GM23338 (cell line): ENCODE data around the gene RGSL1. TPM values are rescaled to one million over a fixed set of nuclear protein-coding genes. Genes with fewer than 3 reads are reported as not detected.

Source experiments
- ATAC-seq: fragments of 200-7000 bp; cut with Tn5 transposase; 3 replicates; pipeline ENCODE4 v1.9.1; 2020
- DNase-seq: peaks from one replicate; pipeline ENCODE4 v3.0.0-alpha.2; 2015; ENCODE audit warnings: low spot score
- H2AFZ ChIP-seq: fragments of 200-600 bp; sonication (generic); 2 replicates; pipeline ENCODE4 v1.8.0; 2016; ENCODE audit warnings: antibody characterized with exemption, mild to moderate bottlenecking, moderate library complexity
- H3F3A ChIP-seq: fragments of 200-600 bp; sonication (generic); replicated peaks from 2 replicates; pipeline ENCODE4 v1.8.0; 2017; ENCODE audit warnings: antibody characterized with exemption, mixed run types, low read depth
- H3K27ac ChIP-seq: fragments of 200-600 bp; sonication (generic); 2 replicates; pipeline ENCODE4 v1.6.1; 2016; ENCODE audit warnings: low read depth
- H3K27me3 ChIP-seq: fragments of 200-600 bp; sonication (generic); 2 replicates; pipeline ENCODE4 v1.8.0; 2016; ENCODE audit warnings: mild to moderate bottlenecking, mixed run types, moderate library complexity; ENCODE audit not compliant: insufficient read depth
- H3K36me3 ChIP-seq: fragments of 200-600 bp; sonication (generic); 2 replicates; pipeline ENCODE4 v1.8.0; 2016; ENCODE audit warnings: mild to moderate bottlenecking; ENCODE audit not compliant: insufficient read depth
- H3K4me1 ChIP-seq: fragments of 200-600 bp; sonication (generic); 2 replicates; pipeline ENCODE4 v1.8.0; 2016; ENCODE audit warnings: mild to moderate bottlenecking, moderate library complexity; ENCODE audit not compliant: insufficient read depth
- H3K4me2 ChIP-seq: fragments of 200-600 bp; sonication (generic); 2 replicates; pipeline ENCODE4 v1.7.1; 2017; ENCODE audit warnings: mixed run types
- H3K4me3 ChIP-seq: fragments of 200-600 bp; sonication (generic); 2 replicates; pipeline ENCODE4 v1.6.1; 2016; ENCODE audit warnings: mixed run types
- H3K79me2 ChIP-seq: fragments of 200-600 bp; sonication (generic); replicated peaks from 2 replicates; pipeline ENCODE4 v1.8.0; 2017; ENCODE audit warnings: mild to moderate bottlenecking; ENCODE audit not compliant: insufficient read depth
- H3K9me2 ChIP-seq: fragments of 200-600 bp; sonication (generic); 2 replicates; pipeline ENCODE4 v1.8.0; 2017; ENCODE audit not compliant: insufficient read depth
- H4K20me1 ChIP-seq: fragments of 200-600 bp; sonication (generic); replicated peaks from 2 replicates; pipeline ENCODE4 v1.8.0; 2017; ENCODE audit warnings: mild to moderate bottlenecking; ENCODE audit not compliant: insufficient read depth
- H3K27ac Mint-ChIP-seq: 2 replicates; pipeline ENCODE4 v1.8.0; 2020; ENCODE audit warnings: inconsistent platforms, mild to moderate bottlenecking, moderate library complexity, mixed read lengths
- H3K27me3 Mint-ChIP-seq: 3 replicates; pipeline ENCODE4 v1.8.0; 2022; ENCODE audit warnings: low read depth, mild to moderate bottlenecking, moderate library complexity, mixed read lengths, inconsistent platforms; ENCODE audit not compliant: insufficient read depth, poor library complexity
- H3K36me3 Mint-ChIP-seq: 3 replicates; pipeline ENCODE4 v1.8.0; 2021; ENCODE audit warnings: low read depth, mild to moderate bottlenecking, inconsistent platforms, moderate library complexity, mixed read lengths
- H3K4me1 Mint-ChIP-seq: 3 replicates; pipeline ENCODE4 v1.8.0; 2020; ENCODE audit warnings: mild to moderate bottlenecking, inconsistent platforms, mixed read lengths
- H3K4me3 Mint-ChIP-seq: 3 replicates; pipeline ENCODE4 v1.8.0; 2021; ENCODE audit warnings: moderate library complexity, mild to moderate bottlenecking, inconsistent platforms, mixed read lengths
- H3K9me3 Mint-ChIP-seq: 3 replicates; pipeline ENCODE4 v1.8.0; 2020; ENCODE audit warnings: moderate library complexity, mild to moderate bottlenecking, inconsistent platforms, mixed read lengths
- EZH2phosphoT487 ChIP-seq: fragments of 200-600 bp; sonication (generic); IDR thresholded peaks from one replicate; pipeline ENCODE4 v1.8.1; 2018; ENCODE audit warnings: antibody characterized with exemption; ENCODE audit not compliant: unreplicated experiment
- POLR2AphosphoS5 ChIP-seq: IDR thresholded peaks from 2 replicates; pipeline ENCODE4 v1.6.1; 2016; ENCODE audit warnings: antibody characterized with exemption, low read depth
- ZNF331 ChIP-seq: fragments of 250-450 bp; sonication (Bioruptor Pico); IDR thresholded peaks from 2 replicates; pipeline ENCODE4 v1.5.0; 2020; ENCODE audit warnings: low read depth, mild to moderate bottlenecking, moderate library complexity
- polyA plus RNA-seq: library from polyadenylated mRNA; unstranded; fragments of >200 nt; fragmentation: Nextera tagmentation; extraction: Ambion mirVana; gene quantifications from 2 replicates; pipeline ENCODE4 v1.2.1, GENCODE V29; 2016
- total RNA-seq: library from RNA; depleted of rRNA; stranded (reverse); fragments of >200 nt; shearing (Covaris generic); gene quantifications from 2 replicates; pipeline ENCODE4 v1.2.3, GENCODE V29; 2014
- TF ChIP-seq, protein P1 (sequence below): IDR thresholded peaks from one replicate; pipeline ENCODE4 v1.6.1; 2018; ENCODE audit warnings: antibody characterized with exemption; ENCODE audit not compliant: unreplicated experiment
- TF ChIP-seq, protein P2 (sequence below), 2 experiments: fragments of 200-600 bp in 1 of 2; sonication (generic) in 1 of 2; conservative IDR thresholded peaks; 2 replicates each; pipeline versions ENCODE4 v1.5.1 to v1.6.1; 2016 to 2017; ENCODE audit warnings: antibody characterized with exemption in 2 of 2, low read depth in 2 of 2, mild to moderate bottlenecking in 2 of 2, moderate library complexity in 1 of 2
- TF ChIP-seq, protein P3 (sequence below): fragments of 250-450 bp; sonication (Bioruptor Pico); IDR thresholded peaks from 2 replicates; pipeline ENCODE4 v1.5.0; 2020; ENCODE audit warnings: mild to moderate bottlenecking, moderate library complexity

RGSL1 gene
- total and polyA plus RNA-seq, 2 experiments from 2014 or later = not detected

DNA sequence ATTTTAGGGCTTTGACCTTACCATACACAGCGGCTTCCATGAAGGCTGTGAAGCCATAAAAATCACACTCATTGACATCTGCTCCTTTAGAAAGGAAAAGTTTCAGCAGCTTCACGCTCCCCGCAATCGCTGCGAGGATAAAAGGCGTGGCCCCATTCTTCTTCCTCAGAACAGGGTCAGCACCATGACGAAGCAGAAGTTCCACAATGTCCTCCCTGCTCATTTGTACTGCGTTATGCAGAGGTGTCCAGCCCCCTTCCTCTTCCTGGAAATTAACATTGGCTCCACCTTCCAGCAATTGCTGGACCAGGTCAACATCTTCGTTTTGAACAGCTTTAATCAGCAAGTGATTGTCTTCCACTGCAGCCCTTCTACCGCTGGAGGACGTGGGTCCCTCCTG, 136.4 kb downstream of the RGSL1 start:
- peaks cover 13% of the 10 kb centered on the region for H3K4me1 ChIP-seq
- TF ChIP-seq, protein P1, sequence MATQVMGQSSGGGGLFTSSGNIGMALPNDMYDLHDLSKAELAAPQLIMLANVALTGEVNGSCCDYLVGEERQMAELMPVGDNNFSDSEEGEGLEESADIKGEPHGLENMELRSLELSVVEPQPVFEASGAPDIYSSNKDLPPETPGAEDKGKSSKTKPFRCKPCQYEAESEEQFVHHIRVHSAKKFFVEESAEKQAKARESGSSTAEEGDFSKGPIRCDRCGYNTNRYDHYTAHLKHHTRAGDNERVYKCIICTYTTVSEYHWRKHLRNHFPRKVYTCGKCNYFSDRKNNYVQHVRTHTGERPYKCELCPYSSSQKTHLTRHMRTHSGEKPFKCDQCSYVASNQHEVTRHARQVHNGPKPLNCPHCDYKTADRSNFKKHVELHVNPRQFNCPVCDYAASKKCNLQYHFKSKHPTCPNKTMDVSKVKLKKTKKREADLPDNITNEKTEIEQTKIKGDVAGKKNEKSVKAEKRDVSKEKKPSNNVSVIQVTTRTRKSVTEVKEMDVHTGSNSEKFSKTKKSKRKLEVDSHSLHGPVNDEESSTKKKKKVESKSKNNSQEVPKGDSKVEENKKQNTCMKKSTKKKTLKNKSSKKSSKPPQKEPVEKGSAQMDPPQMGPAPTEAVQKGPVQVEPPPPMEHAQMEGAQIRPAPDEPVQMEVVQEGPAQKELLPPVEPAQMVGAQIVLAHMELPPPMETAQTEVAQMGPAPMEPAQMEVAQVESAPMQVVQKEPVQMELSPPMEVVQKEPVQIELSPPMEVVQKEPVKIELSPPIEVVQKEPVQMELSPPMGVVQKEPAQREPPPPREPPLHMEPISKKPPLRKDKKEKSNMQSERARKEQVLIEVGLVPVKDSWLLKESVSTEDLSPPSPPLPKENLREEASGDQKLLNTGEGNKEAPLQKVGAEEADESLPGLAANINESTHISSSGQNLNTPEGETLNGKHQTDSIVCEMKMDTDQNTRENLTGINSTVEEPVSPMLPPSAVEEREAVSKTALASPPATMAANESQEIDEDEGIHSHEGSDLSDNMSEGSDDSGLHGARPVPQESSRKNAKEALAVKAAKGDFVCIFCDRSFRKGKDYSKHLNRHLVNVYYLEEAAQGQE = no peak
- TF ChIP-seq POLR2AphosphoS5 = no peak
- TF ChIP-seq ZNF331 = no peak
- TF ChIP-seq, protein P2, sequence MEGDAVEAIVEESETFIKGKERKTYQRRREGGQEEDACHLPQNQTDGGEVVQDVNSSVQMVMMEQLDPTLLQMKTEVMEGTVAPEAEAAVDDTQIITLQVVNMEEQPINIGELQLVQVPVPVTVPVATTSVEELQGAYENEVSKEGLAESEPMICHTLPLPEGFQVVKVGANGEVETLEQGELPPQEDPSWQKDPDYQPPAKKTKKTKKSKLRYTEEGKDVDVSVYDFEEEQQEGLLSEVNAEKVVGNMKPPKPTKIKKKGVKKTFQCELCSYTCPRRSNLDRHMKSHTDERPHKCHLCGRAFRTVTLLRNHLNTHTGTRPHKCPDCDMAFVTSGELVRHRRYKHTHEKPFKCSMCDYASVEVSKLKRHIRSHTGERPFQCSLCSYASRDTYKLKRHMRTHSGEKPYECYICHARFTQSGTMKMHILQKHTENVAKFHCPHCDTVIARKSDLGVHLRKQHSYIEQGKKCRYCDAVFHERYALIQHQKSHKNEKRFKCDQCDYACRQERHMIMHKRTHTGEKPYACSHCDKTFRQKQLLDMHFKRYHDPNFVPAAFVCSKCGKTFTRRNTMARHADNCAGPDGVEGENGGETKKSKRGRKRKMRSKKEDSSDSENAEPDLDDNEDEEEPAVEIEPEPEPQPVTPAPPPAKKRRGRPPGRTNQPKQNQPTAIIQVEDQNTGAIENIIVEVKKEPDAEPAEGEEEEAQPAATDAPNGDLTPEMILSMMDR (conservative IDR thresholded peaks at IDR 0.05; ENCODE audit: low read depth in 2 of 2) = no peak
- peaks cover 13% of the 10 kb centered on the region for H3K4me1 Mint-ChIP-seq
- no peaks in the 10 kb centered on the region for H3K36me3 ChIP-seq
- H3K4me3 Mint-ChIP-seq = no peak overlapping the region
- H3K4me2 ChIP-seq = no peak overlapping the region
- H4K20me1 ChIP-seq = no peaks in the 10 kb centered on the region
- H3K27ac ChIP-seq = no peak overlapping the region
- DNase-seq (no peak), ATAC-seq (no peak)
- H3K27me3 ChIP-seq = no peaks in the 10 kb centered on the region
- no peak overlapping the region for H3K4me3 ChIP-seq
- H2AFZ ChIP-seq = no peak overlapping the region
- H3K79me2 ChIP-seq = no peaks in the 10 kb centered on the region
- H3K9me3 Mint-ChIP-seq = no peaks in the 10 kb centered on the region
- H3K9me2 ChIP-seq = no peaks in the 10 kb centered on the region; the same call in none of the 2 replicates
- no peaks in the 10 kb centered on the region; the same call in 1 of the 3 replicates for H3K36me3 Mint-ChIP-seq
- H3K27me3 Mint-ChIP-seq = peaks cover 7% of the 10 kb centered on the region
- H3K27ac Mint-ChIP-seq = no peak overlapping the region
- no peaks in the 10 kb centered on the region for H3F3A ChIP-seq

DNA sequence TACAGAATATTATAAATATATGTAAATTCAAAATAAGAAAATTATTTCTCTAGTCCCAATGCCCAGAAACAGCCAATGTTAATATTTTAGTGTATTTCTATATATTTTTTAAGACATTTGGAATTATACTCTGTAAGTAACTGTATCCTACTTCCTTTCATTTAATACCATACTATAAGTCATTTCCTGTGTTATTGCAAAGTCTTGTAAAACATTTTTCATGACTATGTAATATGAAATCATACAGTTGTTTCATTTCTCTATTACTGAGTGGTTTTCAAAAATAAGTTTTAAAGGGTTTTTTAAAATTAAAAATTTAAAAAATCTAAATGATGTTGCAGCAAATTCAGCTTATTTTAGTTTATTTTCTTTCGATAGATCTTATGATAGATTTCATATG, 137.1 kb downstream of the RGSL1 start:
- Histone ChIP-seq H3K4me3 (no peak overlapping the region), H3K9me2 (no peaks in the 10 kb centered on the region; the same call in none of the 2 replicates), H2AFZ (no peak overlapping the region), H4K20me1 (no peaks in the 10 kb centered on the region), H3K4me2 (no peak overlapping the region), H3F3A (no peaks in the 10 kb centered on the region), H3K36me3 (no peaks in the 10 kb centered on the region), H3K4me1 (peaks cover 13% of the 10 kb centered on the region), H3K79me2 (no peaks in the 10 kb centered on the region), H3K27ac (no peak overlapping the region), H3K27me3 (no peaks in the 10 kb centered on the region)
- H3K36me3 Mint-ChIP-seq = no peaks in the 10 kb centered on the region; the same call in 1 of the 3 replicates
- peaks cover 7% of the 10 kb centered on the region for H3K27me3 Mint-ChIP-seq
- ATAC-seq (no peak), DNase-seq (no peak)
- H3K27ac Mint-ChIP-seq = no peak overlapping the region
- no peak overlapping the region for H3K4me3 Mint-ChIP-seq
- no peaks in the 10 kb centered on the region for H3K9me3 Mint-ChIP-seq
- peaks cover 13% of the 10 kb centered on the region for H3K4me1 Mint-ChIP-seq
- TF ChIP-seq, protein P3, sequence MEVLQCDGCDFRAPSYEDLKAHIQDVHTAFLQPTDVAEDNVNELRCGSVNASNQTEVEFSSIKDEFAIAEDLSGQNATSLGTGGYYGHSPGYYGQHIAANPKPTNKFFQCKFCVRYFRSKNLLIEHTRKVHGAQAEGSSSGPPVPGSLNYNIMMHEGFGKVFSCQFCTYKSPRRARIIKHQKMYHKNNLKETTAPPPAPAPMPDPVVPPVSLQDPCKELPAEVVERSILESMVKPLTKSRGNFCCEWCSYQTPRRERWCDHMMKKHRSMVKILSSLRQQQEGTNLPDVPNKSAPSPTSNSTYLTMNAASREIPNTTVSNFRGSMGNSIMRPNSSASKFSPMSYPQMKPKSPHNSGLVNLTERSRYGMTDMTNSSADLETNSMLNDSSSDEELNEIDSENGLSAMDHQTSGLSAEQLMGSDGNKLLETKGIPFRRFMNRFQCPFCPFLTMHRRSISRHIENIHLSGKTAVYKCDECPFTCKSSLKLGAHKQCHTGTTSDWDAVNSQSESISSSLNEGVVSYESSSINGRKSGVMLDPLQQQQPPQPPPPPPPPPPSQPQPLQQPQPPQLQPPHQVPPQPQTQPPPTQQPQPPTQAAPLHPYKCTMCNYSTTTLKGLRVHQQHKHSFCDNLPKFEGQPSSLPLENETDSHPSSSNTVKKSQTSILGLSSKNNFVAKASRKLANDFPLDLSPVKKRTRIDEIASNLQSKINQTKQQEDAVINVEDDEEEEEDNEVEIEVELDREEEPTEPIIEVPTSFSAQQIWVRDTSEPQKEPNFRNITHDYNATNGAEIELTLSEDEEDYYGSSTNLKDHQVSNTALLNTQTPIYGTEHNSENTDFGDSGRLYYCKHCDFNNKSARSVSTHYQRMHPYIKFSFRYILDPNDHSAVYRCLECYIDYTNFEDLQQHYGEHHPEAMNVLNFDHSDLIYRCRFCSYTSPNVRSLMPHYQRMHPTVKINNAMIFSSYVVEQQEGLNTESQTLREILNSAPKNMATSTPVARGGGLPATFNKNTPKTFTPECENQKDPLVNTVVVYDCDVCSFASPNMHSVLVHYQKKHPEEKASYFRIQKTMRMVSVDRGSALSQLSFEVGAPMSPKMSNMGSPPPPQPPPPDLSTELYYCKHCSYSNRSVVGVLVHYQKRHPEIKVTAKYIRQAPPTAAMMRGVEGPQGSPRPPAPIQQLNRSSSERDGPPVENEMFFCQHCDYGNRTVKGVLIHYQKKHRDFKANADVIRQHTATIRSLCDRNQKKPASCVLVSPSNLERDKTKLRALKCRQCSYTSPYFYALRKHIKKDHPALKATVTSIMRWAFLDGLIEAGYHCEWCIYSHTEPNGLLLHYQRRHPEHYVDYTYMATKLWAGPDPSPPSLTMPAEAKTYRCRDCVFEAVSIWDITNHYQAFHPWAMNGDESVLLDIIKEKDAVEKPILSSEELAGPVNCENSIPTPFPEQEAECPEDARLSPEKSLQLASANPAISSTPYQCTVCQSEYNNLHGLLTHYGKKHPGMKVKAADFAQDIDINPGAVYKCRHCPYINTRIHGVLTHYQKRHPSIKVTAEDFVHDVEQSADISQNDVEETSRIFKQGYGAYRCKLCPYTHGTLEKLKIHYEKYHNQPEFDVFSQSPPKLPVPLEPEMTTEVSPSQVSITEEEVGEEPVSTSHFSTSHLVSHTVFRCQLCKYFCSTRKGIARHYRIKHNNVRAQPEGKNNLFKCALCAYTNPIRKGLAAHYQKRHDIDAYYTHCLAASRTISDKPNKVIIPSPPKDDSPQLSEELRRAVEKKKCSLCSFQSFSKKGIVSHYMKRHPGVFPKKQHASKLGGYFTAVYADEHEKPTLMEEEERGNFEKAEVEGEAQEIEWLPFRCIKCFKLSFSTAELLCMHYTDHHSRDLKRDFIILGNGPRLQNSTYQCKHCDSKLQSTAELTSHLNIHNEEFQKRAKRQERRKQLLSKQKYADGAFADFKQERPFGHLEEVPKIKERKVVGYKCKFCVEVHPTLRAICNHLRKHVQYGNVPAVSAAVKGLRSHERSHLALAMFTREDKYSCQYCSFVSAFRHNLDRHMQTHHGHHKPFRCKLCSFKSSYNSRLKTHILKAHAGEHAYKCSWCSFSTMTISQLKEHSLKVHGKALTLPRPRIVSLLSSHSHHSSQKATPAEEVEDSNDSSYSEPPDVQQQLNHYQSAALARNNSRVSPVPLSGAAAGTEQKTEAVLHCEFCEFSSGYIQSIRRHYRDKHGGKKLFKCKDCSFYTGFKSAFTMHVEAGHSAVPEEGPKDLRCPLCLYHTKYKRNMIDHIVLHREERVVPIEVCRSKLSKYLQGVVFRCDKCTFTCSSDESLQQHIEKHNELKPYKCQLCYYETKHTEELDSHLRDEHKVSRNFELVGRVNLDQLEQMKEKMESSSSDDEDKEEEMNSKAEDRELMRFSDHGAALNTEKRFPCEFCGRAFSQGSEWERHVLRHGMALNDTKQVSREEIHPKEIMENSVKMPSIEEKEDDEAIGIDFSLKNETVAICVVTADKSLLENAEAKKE = no peak
- TF ChIP-seq ZNF331 = no peak
- TF ChIP-seq, protein P1 = no peak
- TF ChIP-seq EZH2phosphoT487 = no peak
